GM12878 (cell line): Measurements from ENCODE around the gene SBF1. TPM values are rescaled to one million over a fixed set of nuclear protein-coding genes. Genes with fewer than 3 reads are reported as not detected.

ENCODE experiments used
- ATAC-seq: fragments of 200-7000 bp; cut with Tn5 transposase; 3 replicates; pipeline ENCODE4 v1.9.1; 2020; ENCODE audit warnings: mild to moderate bottlenecking, moderate library complexity
- BruUV-seq: library from RNA; stranded (reverse); fragments of 400-500 nt; replicated peaks from 2 replicates; lab custom pipeline; 2021; lab: Mats Ljungman, UMichigan
- CTCF ChIA-PET: fragments of 300-600 bp; sonication (Branson Sonifier 250); formaldehyde crosslinking; extraction: SDS; loops from one replicate; lab custom pipeline; 2021; ENCODE audit warnings: inconsistent platforms; lab: Yijun Ruan, JAX
- POLR2A ChIA-PET: fragments of 350-600 bp; formaldehyde crosslinking; extraction: SDS; loops from one replicate; lab custom pipeline; 2021; ENCODE audit warnings: inconsistent platforms; lab: Charles Lee
- RAD21 ChIA-PET: fragments of 300-600 bp; sonication (Branson Sonifier 250); formaldehyde crosslinking; loops from one replicate; lab custom pipeline; 2023; ENCODE audit warnings: antibody characterized with exemption; ENCODE audit not compliant: unreplicated experiment; lab: Charles Lee
- SMC1A ChIA-PET: fragments of 300-600 bp; sonication (Branson Sonifier 250); formaldehyde crosslinking; loops from one replicate; lab custom pipeline; 2023; ENCODE audit not compliant: unreplicated experiment, uncharacterized antibody; lab: Charles Lee
- DNase-seq: peaks from one replicate; pipeline ENCODE4 v3.0.0-alpha.2; 2011; ENCODE audit warnings: low read depth, low spot score
- FAIRE-seq: peaks from 3 replicates; lab custom pipeline; 2011; peaks lifted over from hg19 to GRCh38; lab: Jason Lieb, UNC
- H2AFZ ChIP-seq: 2 replicates; pipeline ENCODE4 v1.6.0; 2011; ENCODE audit warnings: low read depth, low read length, control low read depth; ENCODE audit not compliant: control insufficient read depth
- H3K27ac ChIP-seq: 2 replicates; pipeline ENCODE4 v1.5.1; 2011; ENCODE audit warnings: control low read depth; ENCODE audit not compliant: control insufficient read depth, insufficient read depth
- H3K27me3 ChIP-seq, 2 experiments: replicated peaks in 1 of 2; 2 replicates each; pipeline versions ENCODE4 v1.6.0 to v1.6.1; 2011; ENCODE audit warnings: low read length in 1 of 2; ENCODE audit not compliant: control insufficient read depth in 2 of 2, insufficient read depth in 2 of 2
- H3K36me3 ChIP-seq, 2 experiments: 2 replicates each; pipeline ENCODE4 v1.5.1; 2011; ENCODE audit warnings: low read length in 1 of 2; ENCODE audit not compliant: control insufficient read depth in 2 of 2, insufficient read depth in 2 of 2
- H3K4me1 ChIP-seq: 2 replicates; pipeline ENCODE4 v1.6.1; 2011; ENCODE audit warnings: mild to moderate bottlenecking, low read length, moderate library complexity, mixed read lengths; ENCODE audit not compliant: control insufficient read depth, insufficient read depth
- H3K4me2 ChIP-seq: 2 replicates; pipeline ENCODE4 v1.6.0; 2011; ENCODE audit warnings: control low read depth; ENCODE audit not compliant: control insufficient read depth, insufficient read depth
- H3K4me3 ChIP-seq: fragments of 200-600 bp; sonication (generic); 2 replicates; pipeline ENCODE4 v1.5.1; 2016
- H3K79me2 ChIP-seq: 2 replicates; pipeline ENCODE4 v1.6.0; 2011; ENCODE audit warnings: low read length; ENCODE audit not compliant: control insufficient read depth, insufficient read depth
- H3K9ac ChIP-seq: 2 replicates; pipeline ENCODE4 v1.8.0; 2011; ENCODE audit warnings: low read length, control low read depth, mixed read lengths; ENCODE audit not compliant: control insufficient read depth, insufficient read depth
- H3K9me3 ChIP-seq: replicated peaks from 3 replicates; pipeline ENCODE4 v1.5.1; 2011; ENCODE audit warnings: mild to moderate bottlenecking, low read length; ENCODE audit not compliant: control insufficient read depth, insufficient read depth
- H4K20me1 ChIP-seq: 2 replicates; pipeline ENCODE4 v1.6.0; 2011; ENCODE audit not compliant: control insufficient read depth, insufficient read depth
- ATF2 ChIP-seq: IDR thresholded peaks from 2 replicates; pipeline ENCODE4 v1.6.1; 2012; ENCODE audit warnings: low read length, inconsistent platforms
- BCL3 ChIP-seq: IDR thresholded peaks from 2 replicates; pipeline ENCODE4 v1.6.1; 2011; ENCODE audit warnings: borderline replicate concordance, low read depth, mild to moderate bottlenecking, moderate library complexity, low read length; ENCODE audit not compliant: insufficient read depth, poor library complexity, severe bottlenecking
- CBX3 ChIP-seq: fragments of 200-600 bp; sonication (generic); IDR thresholded peaks from 2 replicates; pipeline ENCODE4 v1.6.1; 2016; ENCODE audit warnings: low read depth, borderline replicate concordance
- CHD1 ChIP-seq: IDR thresholded peaks from 2 replicates; pipeline ENCODE4 v1.6.1; 2012; ENCODE audit warnings: low read depth, low read length, improper control_type of control experiment
- CTCF ChIP-seq, 3 experiments: IDR thresholded peaks in 2 of 3; conservative IDR thresholded peaks in 1 of 3; 2 replicates each; pipeline ENCODE4 v1.5.1; 2011; ENCODE audit warnings: low read depth in 3 of 3, low read length in 3 of 3, mild to moderate bottlenecking in 3 of 3, control low read depth in 2 of 3, moderate library complexity in 2 of 3, inconsistent platforms in 1 of 3, mixed read lengths in 1 of 3; ENCODE audit not compliant: control insufficient read depth in 2 of 3, insufficient read depth in 1 of 3; ENCODE audit errors: extremely low read depth in 1 of 3
- IRF4 ChIP-seq: IDR thresholded peaks from 2 replicates; pipeline ENCODE4 v1.6.1; 2011; ENCODE audit warnings: low read depth, low read length
- NKRF ChIP-seq: fragments of 450-650 bp; conservative IDR thresholded peaks from 2 replicates; pipeline ENCODE4 v1.6.1; 2017; ENCODE audit warnings: mild to moderate bottlenecking, moderate library complexity
- PKNOX1 ChIP-seq: fragments of 450-650 bp; IDR thresholded peaks from 2 replicates; pipeline ENCODE4 v1.6.1; 2016; ENCODE audit warnings: mild to moderate bottlenecking
- USF1 ChIP-seq: IDR thresholded peaks from 2 replicates; pipeline ENCODE4 v1.6.1; 2011; ENCODE audit warnings: borderline replicate concordance, low read depth, mild to moderate bottlenecking, moderate library complexity, mixed read lengths, low read length; ENCODE audit not compliant: insufficient read depth; ENCODE audit errors: extremely low read length
- ZBTB33 ChIP-seq: fragments of 450-650 bp; IDR thresholded peaks from 2 replicates; pipeline ENCODE4 v1.6.1; 2017; ENCODE audit warnings: mild to moderate bottlenecking
- WGBS: methylation state at CpG from one replicate; pipeline ENCODE4 v1.1.6; 2016; ENCODE audit warnings: low lambda C conversion rate; ENCODE audit not compliant: insufficient replicate concordance, insufficient coverage; ENCODE audit errors: missing lambda C conversion rate; 5-methylcytosine and 5-hydroxymethylcytosine counted together
- in situ Hi-C: fragments of 300-500 bp; cut with MboI; formaldehyde crosslinking; loops from 9 replicates; pipeline ENCODE4 v1.14.3; 2018; ENCODE audit warnings: mixed read lengths
- intact Hi-C: fragments of 100-400 bp; cut with micrococcal nuclease; formaldehyde crosslinking; loops from one replicate; pipeline ENCODE4 v1.14.2; 2022; ENCODE audit not compliant: unreplicated experiment
- polyA plus RNA-seq, 11 experiments: library from polyadenylated mRNA; depleted of rRNA in 4 of 11; unstranded in 6 of 11; stranded (reverse) in 5 of 11; fragments of >200 nt; fragmentation: Nextera tagmentation in 4 of 11; fragmentation: Illumina TruSeq in 1 of 11; extraction: Ambion mirVana in 4 of 11; extraction: Trizol in 1 of 11; gene quantifications; 1 replicate in 1 of 11; 2 replicates in 10 of 11; pipeline versions ENCODE4 v1.2.1 to v1.2.3, GENCODE V29; 2011 to 2016; ENCODE audit warnings: inconsistent platforms in 2 of 11, missing spikeins in 2 of 11, low read depth in 1 of 11
- total RNA-seq, 4 experiments: library from RNA; depleted of rRNA in 3 of 4; stranded (reverse); fragments of >200 nt in 3 of 4; fragmentation: Illumina TruSeq in 1 of 4; extraction: Trizol in 1 of 4; gene quantifications; 2 replicates each; pipeline versions ENCODE4 v1.2.1 to v1.2.3, GENCODE V29; 2013 to 2021

Gene SBF1
- total and polyA plus RNA-seq, 10 of the 15 experiments (the other 5 are each of a cell fraction or from before 2014, with no cell fraction given), result 0.23 to 95.0 (median 17.8) TPM

GRCh38 chr22:50473088-50473487, 1.7 kb downstream of the SBF1 start:
- H3K9ac ChIP-seq, result no peak overlapping the region
- no peak for FAIRE-seq
- ATAC-seq, result peak; percentile 54
- H3K79me2 ChIP-seq, result peaks cover 55% of the 10 kb centered on the region
- ChIA-PET CTCF (interaction anchor here (0.7 to 2.9 kb wide), 13 partner anchors 20 to 255 kb away, joined by 3 to 16 read pairs (median 6); partner anchors contain the start of genes HDAC10, LMF2, NCAPH2 and SCO2), RAD21 (interaction anchor here (0.9 to 2.3 kb wide), 6 partner anchors 20 to 218 kb away, joined by 3 to 11 read pairs (median 6); partner anchors contain the start of genes LMF2 and SCO2), POLR2A (interaction anchor here (1.0 to 2.2 kb wide), 3 partner anchors 29 to 148 kb away, joined by 3 to 6 read pairs (median 3); partner anchors contain the start of gene SCO2), SMC1A (interaction anchor here (1.4 to 1.6 kb wide), 2 partner anchors 24 to 53 kb away, joined by 5 read pairs; partner anchors contain the start of gene SCO2)
- intact Hi-C loops, result loop anchor here (10.0 kb wide), 1 partner anchor 228 kb away; the partner anchor contains the start of gene TUBGCP6
- in situ Hi-C loops, result no loop called here
- no peaks in the 10 kb centered on the region for H3K27me3 ChIP-seq
- peaks cover 54% of the 10 kb centered on the region for H3K4me1 ChIP-seq
- no peaks in the 10 kb centered on the region for H3K9me3 ChIP-seq
- H4K20me1 ChIP-seq, result no peaks in the 10 kb centered on the region
- BruUV-seq, result no TSS peak
- no peak overlapping the region for H2AFZ ChIP-seq
- no peak overlapping the region for H3K27ac ChIP-seq
- H3K36me3 ChIP-seq, result peaks cover 1 to 4% of the 10 kb centered on the region in 2 experiments; a peak in 2 of 4 replicates
- 47% methylated on average over 6 of the region's 6 CpGs for WGBS
- DNase-seq, result no peak
- peak overlapping the region; percentile 99 for H3K4me2 ChIP-seq
- peak overlapping the region; percentile 96 for H3K4me3 ChIP-seq
- TF ChIP-seq CHD1 (no peak), BCL3 (no peak), NKRF (no peak), CTCF (IDR thresholded peaks at IDR 0.05 in 2 of 3, conservative IDR thresholded peaks at IDR 0.05 in 1 of 3; ENCODE audit: control insufficient read depth in 2 of 3, extremely low read depth in 1 of 3, insufficient read depth in 1 of 3, low read depth in 3 of 3, low read length in 3 of 3) (peak; percentile 51 to 74 (median 62)), USF1 (no peak), PKNOX1 (peak; percentile 8; the same call in 1 of the 2 replicates), IRF4 (no peak), ATF2 (no peak), CBX3 (no peak), ZBTB33 (no peak)
